ENCODE measurements around the gene NRL. TPM values are rescaled to one million over a fixed set of nuclear protein-coding genes. Genes with fewer than 3 reads are reported as not detected.

The NRL gene
- total RNA-seq, 4 donors from 2014 or later, result 1.8 to 3.3 (median 3.0) TPM

DNA sequence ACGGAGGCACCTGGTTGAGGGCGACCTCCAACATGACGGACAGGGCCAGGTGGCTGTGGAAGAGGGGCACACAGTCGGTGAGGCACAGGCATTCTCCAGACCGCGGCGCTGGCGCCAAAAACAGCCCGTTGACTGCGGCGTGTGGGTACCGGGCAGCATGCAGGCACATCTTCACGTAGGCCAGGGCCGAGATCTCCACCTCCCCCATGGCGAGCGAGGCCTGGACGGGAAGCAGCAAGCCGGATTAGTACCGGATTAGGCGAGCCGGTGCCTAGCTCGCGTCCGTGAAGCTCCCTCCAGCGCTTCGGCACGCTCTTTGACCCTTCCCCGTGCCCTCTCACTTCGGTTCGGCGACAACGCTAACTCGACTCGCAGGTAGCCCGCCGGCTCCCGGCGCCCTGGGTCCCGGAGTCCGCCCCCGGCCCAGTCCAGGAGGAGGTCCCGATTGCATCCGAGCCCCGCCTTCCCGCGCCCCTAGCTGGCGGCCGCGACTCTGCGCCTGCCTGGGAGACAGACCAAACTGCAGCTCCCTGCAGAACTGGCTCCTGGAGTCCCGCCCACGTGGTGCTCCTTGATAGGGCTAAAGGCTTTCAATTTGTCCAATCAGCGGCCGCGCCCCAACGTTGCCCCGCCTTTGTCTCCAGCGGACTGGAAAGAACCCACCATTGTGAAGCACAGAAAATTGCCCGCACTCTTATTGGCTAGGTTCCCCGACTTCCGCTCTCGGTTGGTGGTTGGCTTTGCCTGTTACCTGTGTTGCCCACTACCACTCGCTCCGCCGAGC is 26.5 kb upstream of the NRL start, which contains the start of gene EMC9:
Gene EMC9 (minus strand): TSS at position 495 of the 784 bp plus-strand sequence. CDS start 287 bp downstream, at position 208.
- H3K4me3 ChIP-seq, result peak within 1 kb of the TSS; percentile 70 to 81 (median 74)
- H3K27me3 ChIP-seq, result no peaks in the 10 kb centered on the region
- peak within 1 kb of the TSS; percentile 90 to 94 (median 92) for H3K27ac ChIP-seq (replicated peaks in 1 of 4)
- peak; percentile 100 for DNase-seq (ENCODE audit: extremely low spot score)
- H3K36me3 ChIP-seq, result peaks cover 10 to 35% (median 28%) of the 10 kb centered on the region in 4 donors
- no peaks in the 10 kb centered on the region for H3K9me3 ChIP-seq
- H3K4me1 ChIP-seq, result peaks cover 48 to 73% (median 66%) of the 10 kb centered on the region in 4 donors
- intact Hi-C loops (cut with DNase I), result loop anchor here (10.0 kb wide), 1 partner anchor 294 kb away; no protein-coding TSS in a partner anchor
- TF ChIP-seq EP300 (IDR thresholded peaks at IDR 0.05) (no peak), POLR2AphosphoS5 (IDR thresholded peaks at IDR 0.05) (peak; percentile 89 to 94), POLR2A (IDR thresholded peaks at IDR 0.05; ENCODE audit: low read depth) (peak; percentile 74)
- TF ChIP-seq, protein P1, sequence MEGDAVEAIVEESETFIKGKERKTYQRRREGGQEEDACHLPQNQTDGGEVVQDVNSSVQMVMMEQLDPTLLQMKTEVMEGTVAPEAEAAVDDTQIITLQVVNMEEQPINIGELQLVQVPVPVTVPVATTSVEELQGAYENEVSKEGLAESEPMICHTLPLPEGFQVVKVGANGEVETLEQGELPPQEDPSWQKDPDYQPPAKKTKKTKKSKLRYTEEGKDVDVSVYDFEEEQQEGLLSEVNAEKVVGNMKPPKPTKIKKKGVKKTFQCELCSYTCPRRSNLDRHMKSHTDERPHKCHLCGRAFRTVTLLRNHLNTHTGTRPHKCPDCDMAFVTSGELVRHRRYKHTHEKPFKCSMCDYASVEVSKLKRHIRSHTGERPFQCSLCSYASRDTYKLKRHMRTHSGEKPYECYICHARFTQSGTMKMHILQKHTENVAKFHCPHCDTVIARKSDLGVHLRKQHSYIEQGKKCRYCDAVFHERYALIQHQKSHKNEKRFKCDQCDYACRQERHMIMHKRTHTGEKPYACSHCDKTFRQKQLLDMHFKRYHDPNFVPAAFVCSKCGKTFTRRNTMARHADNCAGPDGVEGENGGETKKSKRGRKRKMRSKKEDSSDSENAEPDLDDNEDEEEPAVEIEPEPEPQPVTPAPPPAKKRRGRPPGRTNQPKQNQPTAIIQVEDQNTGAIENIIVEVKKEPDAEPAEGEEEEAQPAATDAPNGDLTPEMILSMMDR (IDR thresholded peaks at IDR 0.05), result peak; percentile 40 to 64 (median 64)
- 0% methylated on average over 4 of the region's 65 CpGs for WGBS

DNA sequence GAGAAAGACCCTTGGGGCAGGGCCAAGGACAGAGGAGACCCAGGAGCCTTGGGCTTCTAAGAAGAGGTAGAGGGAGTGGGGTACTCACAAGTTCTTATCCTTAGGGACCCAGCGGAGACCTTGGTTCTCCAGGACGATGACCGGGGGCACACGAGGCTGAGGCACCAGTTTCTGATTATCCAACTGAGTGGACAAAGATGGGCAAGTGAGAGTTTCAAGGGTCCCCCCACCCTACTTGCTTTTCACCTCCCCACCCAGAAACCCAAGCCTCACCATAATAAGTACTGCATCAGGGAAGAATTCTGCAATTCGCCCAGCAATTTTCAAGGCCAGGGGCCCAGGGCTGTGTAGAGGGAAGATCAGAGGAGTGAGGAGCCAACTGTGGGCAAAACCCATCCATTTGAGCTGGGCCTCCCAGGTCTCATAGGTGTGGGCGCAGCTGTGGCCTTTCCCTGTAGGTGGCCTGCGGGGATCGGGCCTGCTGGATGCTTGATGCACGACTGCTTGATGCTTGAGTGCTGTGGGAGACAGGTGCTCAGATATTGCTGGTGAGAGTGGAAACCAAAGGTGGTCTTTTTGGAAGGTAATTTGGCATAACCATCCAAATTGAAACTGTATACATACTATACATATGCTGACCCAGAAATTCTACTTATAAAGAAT is 24.7 kb upstream of the NRL start:
- Histone ChIP-seq H3K27ac (replicated peaks in 1 of 4) (peak overlapping the region; percentile 90 to 94 (median 92)), H3K27me3 (no peaks in the 10 kb centered on the region), H3K4me1 (peaks cover 45 to 64% (median 58%) of the 10 kb centered on the region in 4 donors), H3K36me3 (peaks cover 10 to 35% (median 28%) of the 10 kb centered on the region in 4 donors), H3K4me3 (peak overlapping the region in 3 of 4 donors; percentile 70 to 81 (median 70)), H3K9me3 (no peaks in the 10 kb centered on the region)
- no peak for TF ChIP-seq POLR2A (IDR thresholded peaks at IDR 0.05; ENCODE audit: low read depth)
- no peak for TF ChIP-seq EP300 (IDR thresholded peaks at IDR 0.05)
- no peak for TF ChIP-seq POLR2AphosphoS5 (IDR thresholded peaks at IDR 0.05)
- TF ChIP-seq, protein P1 (IDR thresholded peaks at IDR 0.05), result no peak
- no peak for DNase-seq (ENCODE audit: extremely low spot score)
- 84% methylated on average over 9 of the region's 9 CpGs for WGBS
- intact Hi-C loops (cut with DNase I), result no loop called here

DNA sequence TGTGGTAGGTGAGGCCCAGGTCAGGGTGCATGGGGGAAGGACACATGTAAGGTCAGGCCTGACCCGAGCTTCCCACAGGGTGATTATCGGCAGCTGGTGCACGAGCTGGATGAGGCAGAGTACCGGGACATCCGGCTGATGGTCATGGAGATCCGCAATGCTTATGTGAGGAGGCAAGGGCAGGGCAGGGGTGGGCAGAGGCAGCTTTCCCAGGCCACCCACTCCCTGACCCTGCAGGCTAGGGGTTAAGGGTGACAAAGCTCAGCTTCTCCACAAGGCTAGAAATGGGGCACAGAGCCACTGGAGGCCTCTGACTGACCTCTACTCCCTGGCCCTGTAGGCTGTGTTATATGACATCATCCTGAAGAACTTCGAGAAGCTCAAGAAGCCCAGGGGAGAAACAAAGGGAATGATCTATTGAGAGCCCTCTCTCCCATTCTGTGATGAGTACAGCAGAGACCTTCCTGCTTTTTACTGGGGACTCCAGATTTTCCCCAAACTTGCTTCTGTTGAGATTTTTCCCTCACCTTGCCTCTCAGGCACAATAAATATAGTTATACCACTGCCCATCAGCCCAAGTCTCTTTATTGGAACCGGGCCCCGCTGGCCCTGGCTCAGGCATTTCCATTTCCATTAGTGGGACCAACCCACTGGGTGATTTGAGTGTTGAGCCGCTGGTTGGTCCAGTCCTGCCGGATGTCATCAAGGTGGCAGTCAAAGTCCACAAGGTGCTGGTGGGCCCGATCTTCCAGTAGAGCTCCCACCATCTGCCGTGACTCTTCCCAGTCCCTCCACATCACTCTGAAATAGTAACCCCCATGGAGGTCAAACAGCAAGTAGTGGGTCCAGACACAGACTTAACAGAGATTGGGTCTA is 23.9 kb upstream of the NRL start:
- Histone ChIP-seq H3K9me3 (no peaks in the 10 kb centered on the region), H3K4me1 (peaks cover 45 to 64% (median 58%) of the 10 kb centered on the region in 4 donors), H3K27me3 (no peaks in the 10 kb centered on the region), H3K4me3 (no peak overlapping the region), H3K27ac (replicated peaks in 1 of 4) (peak overlapping the region in 3 of 4 donors; percentile 91 to 94 (median 92)), H3K36me3 (peaks cover 10 to 29% (median 24%) of the 10 kb centered on the region in 4 donors)
- TF ChIP-seq EP300 (IDR thresholded peaks at IDR 0.05), result no peak
- TF ChIP-seq, protein P1 (IDR thresholded peaks at IDR 0.05), result no peak
- no peak for TF ChIP-seq POLR2A (IDR thresholded peaks at IDR 0.05; ENCODE audit: low read depth)
- TF ChIP-seq POLR2AphosphoS5 (IDR thresholded peaks at IDR 0.05), result no peak
- 79% methylated on average over 13 of the region's 13 CpGs for WGBS
- intact Hi-C loops (cut with DNase I), result no loop called here
- no peak for DNase-seq (ENCODE audit: extremely low spot score)

Data from esophagus muscularis mucosa (tissue), 4 donors.